Limb (tissue), 2 donors: ENCODE data around the gene SH3BP5.

ENCODE experiments used
- DNase-seq, 2 donors: peaks; one replicate each; pipeline ENCODE4 v3.0.0-alpha.2; 2016; ENCODE audit errors: extremely low spot score in 2 of 2

SH3BP5 gene

DNA sequence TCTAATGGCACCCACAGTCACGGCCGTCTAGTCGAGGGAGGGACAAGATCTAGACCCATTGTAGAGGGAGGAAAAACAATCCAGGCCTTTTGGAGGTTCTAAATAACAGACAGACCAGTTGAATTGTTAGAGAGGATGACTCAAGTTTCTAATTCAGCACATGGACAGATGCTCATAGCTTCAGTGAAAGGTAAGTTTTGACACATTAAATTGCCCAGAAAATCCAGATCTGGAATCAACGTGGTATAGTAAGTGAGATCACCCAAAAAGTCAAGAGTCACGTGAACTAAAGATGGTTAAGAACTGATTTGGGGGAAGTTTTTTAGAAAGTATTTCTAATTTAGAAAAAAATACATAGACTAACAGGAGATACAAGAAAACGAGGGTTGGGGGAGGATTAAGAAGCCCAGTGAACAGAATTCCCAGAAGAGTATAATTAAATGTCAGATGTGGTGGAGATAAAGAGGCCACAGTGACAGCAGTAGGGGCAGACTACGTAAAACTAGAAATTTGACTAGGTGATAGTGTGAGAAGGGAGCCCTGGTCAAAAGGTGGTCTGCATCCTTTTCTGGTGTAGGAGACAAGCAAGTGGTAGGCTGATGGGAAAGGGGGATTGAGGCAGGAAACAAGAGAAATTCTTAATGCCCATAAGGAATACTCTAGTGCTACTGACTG is 79.2 kb downstream of the SH3BP5 start:
- DNase-seq: no peak

DNA sequence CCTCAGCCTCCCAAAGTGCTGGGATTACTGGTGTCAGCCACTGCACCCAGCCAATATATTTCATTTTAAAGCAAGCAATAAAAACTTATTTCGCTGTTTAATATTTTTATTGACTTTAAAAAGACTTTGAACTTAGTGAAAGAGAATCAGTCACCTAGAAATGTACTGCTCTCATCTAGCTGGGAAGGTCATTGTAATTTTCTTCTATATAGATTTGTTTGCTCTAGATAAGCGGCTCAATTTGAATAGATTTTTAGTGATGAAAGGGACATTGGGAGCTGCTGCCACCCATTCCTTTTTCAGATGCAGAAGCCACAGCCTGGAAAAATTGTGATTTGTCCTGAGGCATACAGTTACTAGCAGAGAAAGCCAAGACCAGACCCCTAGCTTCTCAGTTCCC is 86.2 kb downstream of the SH3BP5 start:
- no peak for DNase-seq

DNA sequence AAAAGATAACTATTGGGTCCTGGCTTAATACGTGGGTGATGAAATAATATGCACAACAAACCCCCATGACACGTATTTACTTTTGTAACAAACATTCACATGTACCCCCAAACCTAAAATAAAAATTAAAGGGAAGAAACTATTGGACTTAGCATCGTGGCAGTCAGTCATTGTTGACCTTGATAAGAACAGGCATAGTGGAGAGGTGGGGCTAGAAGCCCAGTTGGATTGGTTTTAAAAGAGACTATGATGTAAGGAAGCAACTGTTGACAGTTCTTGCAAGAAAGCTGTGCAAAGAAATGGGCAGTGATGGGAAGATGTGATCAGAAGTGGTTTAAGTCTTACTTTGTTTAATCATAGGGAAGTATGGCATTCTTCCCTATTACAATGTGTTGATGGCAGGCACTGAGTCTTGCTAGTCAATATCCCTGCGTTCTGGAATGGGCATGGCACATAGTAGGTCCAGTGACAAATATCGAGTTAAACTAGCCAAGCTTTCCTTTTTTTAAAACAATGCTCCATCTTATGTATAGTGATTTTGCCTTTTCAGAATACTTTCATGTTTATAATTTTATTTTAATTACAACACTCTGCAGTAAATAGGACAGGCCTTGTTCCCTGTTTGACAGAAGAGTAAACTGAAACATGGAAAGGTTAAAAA is 88.4 kb downstream of the SH3BP5 start:
- DNase-seq: no peak

DNA sequence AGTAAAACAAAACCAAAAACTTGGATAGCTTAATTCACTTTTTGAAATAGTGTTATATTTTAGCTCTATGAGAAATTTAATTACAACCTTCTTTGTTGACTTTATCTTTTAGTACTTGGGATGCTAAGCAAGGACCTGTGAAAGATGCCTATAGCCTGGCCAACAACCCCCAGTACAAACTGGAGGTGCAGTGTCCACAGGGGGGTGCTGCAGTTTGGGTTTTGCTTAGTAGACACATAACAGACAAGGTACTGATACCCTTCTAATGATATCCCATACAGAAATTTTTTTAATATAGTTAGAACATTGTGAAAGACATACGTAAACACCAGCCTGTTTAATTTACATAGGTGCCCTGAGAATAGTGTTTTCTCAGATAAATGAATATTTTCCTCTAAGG is 91.0 kb downstream of the SH3BP5 start:
- DNase-seq: no peak

DNA sequence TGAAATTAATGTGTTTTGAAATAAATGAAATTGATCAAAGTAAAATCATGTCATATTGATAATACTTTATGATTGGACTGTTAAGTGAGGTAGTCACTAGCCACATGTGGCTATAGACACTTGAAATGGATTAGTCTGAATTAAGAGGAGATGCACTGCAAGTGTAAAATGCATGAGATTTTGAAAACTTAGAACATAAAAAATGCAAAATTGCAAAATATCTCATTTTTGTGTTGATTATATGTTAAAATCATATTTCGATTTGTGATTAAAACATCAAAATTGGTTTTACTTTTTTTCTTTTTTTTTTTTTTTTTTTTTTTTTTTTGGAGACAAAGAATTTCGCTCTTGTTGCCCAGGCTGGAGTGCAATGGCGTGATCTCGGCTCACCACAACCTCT is 103.1 kb downstream of the SH3BP5 start:
- no peak for DNase-seq

DNA sequence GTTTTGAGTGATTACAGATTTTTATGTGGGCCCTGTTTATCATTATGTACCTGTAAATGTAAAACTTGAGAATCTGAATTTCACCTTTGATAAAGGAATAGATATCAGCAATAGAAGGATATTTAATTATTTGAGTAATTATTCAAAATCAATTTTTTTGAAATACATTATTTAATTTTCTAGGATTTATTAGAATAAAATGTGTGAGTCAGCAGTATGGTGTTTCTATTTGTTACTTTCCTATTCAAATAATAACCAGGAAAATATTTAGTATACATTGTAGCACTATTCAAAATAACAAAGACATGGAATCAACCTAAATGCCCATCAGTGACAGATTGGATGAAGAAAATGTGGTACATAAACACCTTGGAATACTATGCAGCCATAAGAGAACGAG is 104.2 kb downstream of the SH3BP5 start:
- DNase-seq: no peak

DNA sequence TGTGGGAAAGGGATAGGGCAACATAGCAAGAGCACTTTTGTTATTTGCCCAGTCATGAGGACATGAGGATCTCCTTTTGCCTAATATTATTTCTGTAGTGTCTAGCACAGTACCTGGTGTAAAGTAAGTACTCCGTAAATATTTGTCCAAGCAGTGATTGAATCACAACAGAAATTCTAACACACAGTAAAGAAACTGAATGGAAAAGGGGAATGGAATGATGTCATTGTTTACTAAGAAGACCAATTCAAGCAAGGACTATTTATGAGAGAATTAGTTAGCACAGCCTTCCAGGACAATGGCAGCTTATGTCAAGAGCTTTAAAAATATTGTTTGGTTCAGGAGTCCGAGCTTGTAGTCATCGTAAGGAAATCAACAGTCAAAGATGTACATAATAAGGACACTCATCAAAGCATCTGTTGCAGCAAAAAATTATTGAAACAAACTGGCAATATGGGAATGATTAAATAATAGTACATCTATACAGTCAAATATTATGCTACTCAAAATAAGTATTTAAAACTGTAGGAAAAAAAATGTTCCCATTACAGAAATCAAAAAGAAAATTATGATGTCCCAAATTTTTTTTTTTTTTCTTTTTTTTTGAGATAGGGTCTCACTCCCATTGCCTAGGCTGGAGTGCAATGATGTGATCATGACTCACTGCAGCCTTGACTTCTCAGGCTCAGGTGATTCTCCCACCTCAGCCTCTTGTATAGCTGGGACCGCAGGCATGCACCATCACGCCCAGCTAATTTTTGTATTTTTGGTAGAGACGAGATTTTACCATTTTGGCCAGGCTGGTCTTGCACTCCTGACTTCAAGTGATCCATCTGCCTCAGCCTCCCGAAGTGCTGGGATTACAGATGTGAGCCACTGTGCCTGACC is 108.5 kb downstream of the SH3BP5 start:
- no peak for DNase-seq

DNA sequence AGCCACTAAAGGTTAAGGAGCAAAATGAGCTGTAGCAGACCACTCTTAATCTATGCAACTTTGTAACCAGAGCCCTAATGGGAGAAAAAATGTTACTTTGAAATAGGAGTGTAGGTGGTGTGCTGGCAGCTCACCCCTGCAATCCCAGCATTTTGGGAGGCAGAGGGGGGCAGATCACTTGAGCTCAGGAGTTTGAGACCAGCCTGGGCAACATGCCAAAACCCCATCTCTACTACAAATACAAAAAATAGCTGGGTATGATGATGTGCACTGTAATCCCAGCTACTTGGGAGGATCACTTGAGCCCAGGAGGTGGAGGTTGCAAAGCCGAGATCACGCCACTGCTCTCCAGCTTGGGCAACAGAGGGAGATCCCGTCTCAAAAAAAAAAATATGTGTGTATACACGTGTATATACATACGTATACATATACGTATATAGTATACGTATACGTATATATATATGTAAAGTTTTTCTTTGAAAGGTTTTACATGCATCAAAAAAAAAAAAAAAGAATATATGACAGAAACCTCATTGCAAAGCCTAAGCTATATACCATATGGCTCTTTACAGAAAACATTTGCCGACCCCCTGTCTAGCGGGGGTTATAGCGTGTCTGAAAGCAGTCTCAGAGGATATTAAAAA is 110.7 kb downstream of the SH3BP5 start:
- peak in 1 of 2 donors; percentile 22 for DNase-seq

DNA sequence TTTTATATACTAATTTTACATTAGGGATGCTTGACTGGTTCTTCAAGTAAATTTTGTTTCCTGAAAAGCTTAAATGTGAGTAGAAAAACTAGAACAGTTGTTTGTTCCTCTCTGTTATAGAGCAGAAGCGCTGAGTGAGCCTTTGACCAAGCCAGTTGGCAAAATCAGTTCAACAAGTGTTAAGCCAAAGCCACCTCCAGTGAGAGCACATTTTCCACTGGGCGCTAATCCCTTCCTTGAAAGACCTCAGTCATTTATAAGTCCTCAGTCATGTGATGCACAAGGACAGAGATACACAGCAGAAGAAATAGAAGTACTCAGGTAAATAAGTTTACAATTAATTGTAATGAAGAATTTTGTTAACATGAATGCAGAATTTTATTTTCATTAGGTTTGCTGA is 111.7 kb downstream of the SH3BP5 start:
- no peak for DNase-seq

DNA sequence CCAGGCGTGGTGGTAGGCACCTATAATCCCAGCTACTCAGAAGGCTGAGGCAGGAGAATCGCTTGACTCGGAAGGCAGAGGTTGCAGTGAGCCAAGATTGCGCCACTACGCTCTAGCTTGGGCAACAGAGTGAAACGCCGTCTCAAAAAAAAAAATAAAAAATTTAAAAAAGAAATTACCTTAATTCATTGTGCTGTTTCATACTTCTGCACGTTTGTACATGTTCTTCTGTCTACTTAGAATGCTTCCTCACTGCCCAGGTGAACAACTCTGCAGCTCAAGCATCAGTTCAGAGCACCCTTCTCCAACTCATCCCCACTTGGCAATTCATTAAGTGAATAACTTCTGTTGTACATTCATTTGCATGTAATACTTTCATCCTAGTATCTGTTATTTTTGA is 112.3 kb downstream of the SH3BP5 start:
- no peak for DNase-seq

DNA sequence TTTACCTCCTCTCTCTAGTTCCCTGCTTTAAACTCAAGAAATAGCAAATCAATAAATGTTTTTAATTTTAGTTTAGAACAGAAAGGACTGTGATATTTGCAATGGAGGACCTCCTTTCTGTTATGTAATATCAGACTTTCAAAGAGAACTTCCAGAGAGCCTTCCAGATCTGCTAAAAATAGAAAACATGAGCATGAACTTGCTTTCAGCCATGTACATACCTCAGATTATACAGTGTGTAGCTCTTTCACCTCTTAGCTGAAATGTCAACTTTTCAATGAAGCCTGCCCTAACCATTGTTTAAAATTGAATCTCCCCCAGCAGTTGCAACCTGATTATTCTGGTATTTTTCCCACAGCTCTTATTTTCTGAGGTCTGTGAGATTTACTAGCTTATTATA is 113.7 kb downstream of the SH3BP5 start:
- no peak for DNase-seq

DNA sequence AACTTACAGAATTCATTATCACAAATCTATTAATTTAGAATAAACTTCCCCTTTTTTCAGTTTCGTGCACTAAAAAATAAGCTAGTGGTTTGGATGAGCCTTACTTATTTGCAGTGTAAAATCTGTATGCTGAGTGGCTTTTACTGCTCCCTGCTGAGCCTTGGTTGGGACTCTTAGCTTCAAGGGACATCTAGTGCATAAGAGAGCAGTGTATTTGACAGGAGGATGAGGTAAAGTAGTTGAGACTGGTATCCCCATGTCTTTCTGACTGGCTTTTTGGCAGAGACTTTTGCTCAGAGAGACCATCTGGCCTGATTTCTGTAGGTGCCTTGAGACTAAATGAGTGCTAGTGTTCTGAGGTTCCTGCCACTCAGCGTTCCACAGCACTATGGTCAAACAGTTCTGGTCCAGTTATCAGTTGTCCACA is 114.5 kb downstream of the SH3BP5 start:
- DNase-seq: no peak

DNA sequence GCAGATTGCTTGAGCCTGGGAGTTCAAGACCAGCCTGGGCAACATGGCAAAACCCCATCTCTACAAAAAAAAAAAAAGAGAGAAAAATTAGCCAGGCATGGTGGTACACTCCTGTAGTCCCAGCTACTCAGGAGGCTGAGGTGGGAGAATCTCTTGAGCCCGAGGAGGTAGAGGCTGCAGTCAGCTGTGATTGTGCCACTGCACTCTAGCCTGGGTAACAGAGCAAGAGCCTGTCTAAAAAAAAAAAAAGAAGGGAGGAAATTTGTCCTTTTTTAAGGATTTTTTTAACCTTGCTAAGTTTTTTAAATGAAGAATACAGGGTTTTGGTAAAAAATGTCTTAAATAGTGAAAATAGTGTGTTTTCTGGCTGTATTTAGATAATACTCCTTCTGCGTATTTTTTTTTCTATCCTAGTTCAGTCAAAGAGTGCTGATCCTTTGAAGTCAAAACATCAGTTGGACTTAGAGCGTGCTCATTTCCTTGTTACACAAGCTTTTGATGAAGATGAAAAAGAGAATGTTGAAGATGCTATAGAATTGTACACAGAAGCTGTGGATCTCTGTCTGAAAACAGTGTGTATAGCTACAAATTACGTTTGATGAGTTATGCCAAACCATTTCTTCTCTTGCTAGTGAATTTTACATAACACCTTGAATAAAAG is 115.2 kb downstream of the SH3BP5 start:
- no peak for DNase-seq

DNA sequence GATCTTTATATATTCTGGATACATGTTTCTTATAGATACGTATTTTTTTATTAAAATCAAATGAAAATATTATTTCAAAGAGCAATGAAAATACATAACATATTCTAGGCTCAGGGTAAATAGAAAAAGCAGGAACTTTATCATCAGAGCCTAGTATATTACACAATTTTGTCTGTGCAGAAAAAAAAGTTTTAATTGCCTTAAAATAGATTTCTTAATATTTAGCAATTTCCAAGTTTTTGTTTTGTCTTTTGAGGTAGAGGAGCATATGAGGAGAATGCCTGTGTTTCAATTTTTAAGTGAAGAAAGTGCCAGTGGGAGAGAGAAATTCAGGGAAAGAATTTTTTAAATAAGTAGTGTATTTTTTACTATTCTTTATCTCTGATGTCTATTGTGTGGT is 115.9 kb downstream of the SH3BP5 start:
- no peak for DNase-seq

DNA sequence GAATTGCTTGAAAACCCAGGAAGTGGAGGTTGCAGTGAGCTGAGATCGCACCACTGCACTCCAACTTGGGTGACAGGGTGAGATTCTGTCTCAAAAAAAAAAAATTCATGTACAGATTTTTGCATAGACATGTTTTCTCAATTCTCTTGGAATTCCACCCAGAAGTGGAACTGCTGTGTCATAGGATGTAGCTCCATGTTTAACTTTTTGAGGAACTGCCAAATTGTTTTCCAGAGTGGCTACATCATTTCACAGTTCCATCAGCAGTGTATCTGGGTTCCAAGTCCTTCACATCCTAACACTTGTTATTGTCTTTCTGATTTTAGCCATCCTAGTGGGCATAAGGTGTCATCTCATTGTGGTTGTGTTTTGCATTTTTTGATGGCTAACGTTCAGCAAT is 116.4 kb downstream of the SH3BP5 start:
- DNase-seq: no peak

DNA sequence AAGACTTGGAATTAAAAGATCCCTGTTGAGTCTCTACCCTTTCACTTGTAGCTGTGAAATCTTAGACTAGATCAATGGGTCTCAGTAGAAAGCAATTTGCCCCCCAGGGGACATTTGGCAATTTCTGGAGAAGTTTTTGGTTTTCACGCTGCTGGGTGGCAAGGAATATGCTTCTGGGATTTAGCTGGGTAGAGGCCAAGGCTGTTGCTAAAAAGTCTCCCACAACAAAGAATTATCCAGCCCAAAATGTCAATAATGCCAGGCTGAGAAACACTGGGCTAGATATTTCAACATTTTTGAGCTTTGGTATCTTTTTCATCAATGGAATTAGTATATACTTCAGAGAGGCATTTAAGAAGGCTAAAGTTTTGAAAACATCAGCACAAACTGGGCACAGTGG is 117.6 kb downstream of the SH3BP5 start:
- DNase-seq: no peak

DNA sequence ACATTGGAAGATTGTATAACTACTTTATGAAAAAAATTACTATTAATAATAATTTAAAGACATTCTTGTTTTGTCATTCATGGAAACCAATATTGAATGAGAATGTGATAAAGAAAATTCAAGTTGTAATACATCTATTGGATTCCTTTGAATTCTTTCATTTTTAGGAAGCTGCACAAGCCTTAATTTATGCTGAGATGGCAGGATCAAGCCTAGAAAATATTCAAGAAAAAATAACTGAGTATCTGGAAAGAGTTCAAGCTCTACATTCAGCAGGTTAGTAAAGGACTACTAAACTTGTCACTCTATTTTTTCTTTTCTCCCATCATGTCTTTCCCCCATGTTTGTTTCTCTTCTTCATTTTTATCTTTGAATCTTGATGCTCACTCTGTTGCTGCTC is 120.4 kb downstream of the SH3BP5 start:
- DNase-seq: no peak

DNA sequence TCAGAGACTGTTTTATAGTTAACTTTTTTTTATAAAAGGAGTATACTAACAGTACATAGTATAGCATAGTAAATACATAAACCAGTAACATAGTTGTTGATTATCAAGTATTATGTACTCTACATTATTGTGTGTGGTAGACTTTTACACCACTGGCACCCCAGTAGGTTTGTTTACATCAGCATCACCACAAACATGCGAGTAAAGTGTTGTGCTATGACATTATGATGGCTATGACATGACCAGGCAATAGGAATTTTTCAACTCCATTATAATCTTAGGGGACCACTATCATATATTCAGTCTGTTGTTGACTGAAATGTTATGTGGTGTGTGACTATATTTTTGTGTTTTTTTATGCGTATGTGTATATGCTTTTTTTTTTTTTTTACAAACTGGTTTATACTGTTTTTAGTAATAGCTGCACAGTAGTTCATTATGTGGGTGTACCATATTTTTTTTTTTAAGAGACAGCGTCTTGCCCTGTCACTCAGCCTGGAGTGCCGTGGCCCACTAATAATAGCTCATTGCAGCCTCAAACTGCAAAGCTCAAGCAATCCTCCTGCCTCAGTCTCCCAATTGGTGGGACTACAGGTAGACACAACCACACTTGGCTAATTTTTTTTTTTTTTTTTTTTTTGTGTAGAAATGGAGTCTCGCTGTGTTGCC is 124.4 kb downstream of the SH3BP5 start:
- no peak for DNase-seq

DNA sequence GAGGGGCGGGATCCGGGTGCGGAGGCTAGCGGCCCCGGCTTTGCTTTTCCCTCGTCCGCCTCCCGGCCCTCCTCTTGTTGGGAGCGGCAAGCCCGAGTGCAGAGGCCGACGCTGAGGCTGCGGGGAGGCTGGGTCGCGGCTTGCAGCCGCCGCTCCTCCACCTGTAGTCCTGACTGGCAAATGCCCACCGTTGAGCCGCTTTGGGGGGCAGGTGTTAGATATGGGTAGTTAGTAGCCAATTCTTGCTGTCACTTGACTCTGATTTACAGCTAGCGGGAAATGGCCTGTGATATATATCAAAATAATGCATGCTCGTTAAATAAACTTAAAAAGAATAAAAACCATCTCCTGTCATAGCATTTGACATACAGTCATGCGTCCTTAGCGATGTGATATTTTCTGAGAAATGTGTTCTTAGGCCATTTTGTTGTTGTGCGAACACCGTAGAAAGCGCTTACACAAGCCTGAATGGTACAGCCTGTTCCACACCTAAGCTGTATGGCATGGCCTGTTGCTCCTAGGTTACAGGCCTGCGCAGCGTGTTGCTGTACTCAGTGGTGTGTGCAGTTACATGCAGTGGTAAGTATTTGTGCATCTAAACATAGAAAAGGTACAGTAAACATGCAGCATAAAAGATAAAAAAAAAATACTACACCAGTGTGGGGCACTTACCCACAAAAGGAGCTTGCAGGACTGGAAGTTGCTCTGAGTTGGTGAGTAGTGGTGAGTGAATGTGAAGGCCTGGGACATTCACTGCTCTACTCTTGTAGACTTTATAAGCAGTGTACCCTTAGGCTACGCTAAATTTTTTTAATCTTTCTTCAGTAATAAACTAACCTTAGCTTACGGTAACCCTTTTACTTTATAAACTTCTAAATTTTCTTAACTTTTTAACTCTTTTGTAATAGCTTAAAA is 125.5 kb downstream of the SH3BP5 start:
- peak in 1 of 2 donors; percentile 38 for DNase-seq
